Panc1 (cell line): ENCODE data around the gene ZNF879. TPM values are rescaled to one million over a fixed set of nuclear protein-coding genes. Genes with fewer than 3 reads are reported as not detected.

ENCODE experiments used
- ATAC-seq: fragments of 200-7000 bp; cut with Tn5 transposase; 2 replicates; pipeline ENCODE4 v1.9.1; 2020; ENCODE audit warnings: mild to moderate bottlenecking, moderate library complexity
- BruUV-seq: library from RNA; stranded (reverse); fragments of 400-500 nt; replicated peaks from 2 replicates; lab custom pipeline; 2021; lab: Mats Ljungman, UMichigan
- CTCF ChIA-PET: fragments of 300-600 bp; sonication (Branson Sonifier 250); formaldehyde crosslinking; loops from one replicate; lab custom pipeline; 2022; ENCODE audit warnings: antibody characterized with exemption; lab: Charles Lee
- POLR2A ChIA-PET: fragments of 300-600 bp; sonication (Branson Sonifier 250); formaldehyde crosslinking; loops from one replicate; lab custom pipeline; 2022; ENCODE audit warnings: antibody characterized with exemption; lab: Charles Lee
- DNase-seq: peaks from one replicate; pipeline ENCODE4 v3.0.0-alpha.2; 2010; ENCODE audit warnings: low read depth, low spot score
- H3K27ac ChIP-seq: 2 replicates; pipeline ENCODE4 v1.5.1; 2011; ENCODE audit warnings: mild to moderate bottlenecking, low read length, inconsistent platforms
- H3K27me3 ChIP-seq: fragments of 200-500 bp; sonication (Bioruptor generic); 2 replicates; pipeline ENCODE4 v1.6.0; 2014; ENCODE audit warnings: low read length, inconsistent platforms; ENCODE audit not compliant: control insufficient read depth, insufficient read depth
- H3K36me3 ChIP-seq: fragments of 200-500 bp; sonication (Bioruptor generic); 2 replicates; pipeline ENCODE4 v1.5.1; 2014; ENCODE audit warnings: inconsistent platforms, mild to moderate bottlenecking, low read length, moderate library complexity; ENCODE audit not compliant: control insufficient read depth, insufficient read depth
- H3K4me1 ChIP-seq: 2 replicates; pipeline ENCODE4 v1.5.1; 2011; ENCODE audit warnings: inconsistent platforms, mild to moderate bottlenecking, low read length, moderate library complexity; ENCODE audit not compliant: control insufficient read depth, insufficient read depth
- H3K4me3 ChIP-seq, 2 experiments: 2 replicates each; pipeline ENCODE4 v1.5.1; 2011 to 2012; ENCODE audit warnings: low read depth in 2 of 2, low read length in 2 of 2, mild to moderate bottlenecking in 2 of 2, inconsistent platforms in 1 of 2, moderate library complexity in 1 of 2
- H3K9me3 ChIP-seq: fragments of 200-500 bp; sonication (Bioruptor generic); 2 replicates; pipeline ENCODE4 v1.5.1; 2014; ENCODE audit warnings: low read depth, mild to moderate bottlenecking, inconsistent platforms, low read length, moderate library complexity; ENCODE audit not compliant: control insufficient read depth, insufficient read depth
- CTCF ChIP-seq: fragments of 450-650 bp; IDR thresholded peaks from 2 replicates; pipeline ENCODE4 v1.5.1; 2017; ENCODE audit warnings: mild to moderate bottlenecking
- POLR2AphosphoS5 ChIP-seq: IDR thresholded peaks from 2 replicates; pipeline ENCODE4 v1.6.1; 2012; ENCODE audit warnings: mild to moderate bottlenecking, low read depth, low read length, moderate library complexity
- REST ChIP-seq, 2 experiments: IDR thresholded peaks; 2 replicates each; pipeline ENCODE4 v1.6.1; 2011 to 2012; ENCODE audit warnings: low read depth in 2 of 2, control low read depth in 1 of 2, low read length in 1 of 2, mild to moderate bottlenecking in 1 of 2, moderate library complexity in 1 of 2; ENCODE audit not compliant: insufficient read depth in 1 of 2
- SIN3A ChIP-seq: IDR thresholded peaks from 2 replicates; pipeline ENCODE4 v1.6.1; 2012; ENCODE audit warnings: low read depth, mild to moderate bottlenecking, low read length, moderate library complexity, borderline replicate concordance; ENCODE audit not compliant: insufficient read depth
- TCF7L2 ChIP-seq: IDR thresholded peaks from 2 replicates; pipeline ENCODE4 v1.6.1; 2011; ENCODE audit warnings: mild to moderate bottlenecking, low read depth, low read length, inconsistent platforms
- in situ Hi-C: cut with HindIII; loops from 2 replicates; pipeline ENCODE4 v1.10.0; 2016; ENCODE audit warnings: low sequenced_read_pairs, low pct_unique_long_range_greater_than_20kb
- intact Hi-C: fragments of 100-400 bp; cut with micrococcal nuclease; formaldehyde crosslinking; loops from one replicate; pipeline ENCODE4 v1.10.0; 2022; ENCODE audit not compliant: unreplicated experiment
- total RNA-seq: library from RNA; stranded (reverse); gene quantifications from one replicate; pipeline ENCODE4 v1.2.1, GENCODE V29; 2021; ENCODE audit not compliant: unreplicated experiment

ZNF879 gene
- total RNA-seq, 1 experiment from 2014 or later: 5.9 TPM

GRCh38 chr5:178988436-178989220 is 35.0 kb upstream of the ZNF879 start:
- Histone ChIP-seq H3K27me3 (no peaks in the 10 kb centered on the region), H3K27ac (no peak overlapping the region), H3K4me1 (no peaks in the 10 kb centered on the region), H3K36me3 (no peaks in the 10 kb centered on the region), H3K9me3 (no peaks in the 10 kb centered on the region), H3K4me3 (no peak overlapping the region)
- in situ Hi-C loops (no loop called here), intact Hi-C loops (no loop called here)
- ChIA-PET CTCF (no interaction called here), POLR2A (no interaction called here)
- no TSS peak for BruUV-seq
- DNase-seq (no peak), ATAC-seq (no peak)
- TF ChIP-seq POLR2AphosphoS5 (no peak), REST (IDR thresholded peaks at IDR 0.05; ENCODE audit: insufficient read depth in 1 of 2, low read depth in 2 of 2, low read length in 1 of 2) (no peak), SIN3A (no peak), TCF7L2 (no peak)

DNA sequence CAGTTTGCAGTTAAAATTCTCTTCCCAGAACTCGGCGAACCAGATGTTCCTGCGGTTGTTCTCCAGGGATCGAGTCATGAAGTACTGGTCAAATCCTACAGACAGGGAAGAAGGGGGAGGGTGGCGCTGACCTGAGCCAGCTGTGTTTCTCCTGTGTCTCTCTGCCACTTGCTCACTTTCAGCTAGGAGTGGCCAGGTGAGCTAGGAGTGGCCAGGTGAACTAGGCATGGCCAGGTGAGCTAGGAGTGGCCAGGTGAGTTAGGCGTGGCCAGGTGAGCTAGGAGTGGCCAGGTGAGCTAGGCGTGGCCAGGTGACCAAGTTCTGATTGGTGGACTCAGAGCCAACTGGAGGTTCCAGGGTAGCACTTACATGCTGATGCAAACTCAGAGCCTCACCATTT is 34.3 kb upstream of the ZNF879 start:
- no peak overlapping the region for H3K27ac ChIP-seq
- no peak overlapping the region for H3K4me3 ChIP-seq
- ChIA-PET CTCF (no interaction called here), POLR2A (no interaction called here)
- in situ Hi-C loops: no loop called here
- DNase-seq (no peak), ATAC-seq (no peak)
- no TSS peak for BruUV-seq
- no peaks in the 10 kb centered on the region for H3K9me3 ChIP-seq
- TF ChIP-seq REST (IDR thresholded peaks at IDR 0.05; ENCODE audit: insufficient read depth in 1 of 2, low read depth in 2 of 2, low read length in 1 of 2) (no peak), CTCF (no peak), SIN3A (no peak), TCF7L2 (no peak), POLR2AphosphoS5 (no peak)
- H3K4me1 ChIP-seq: no peaks in the 10 kb centered on the region
- no peaks in the 10 kb centered on the region for H3K36me3 ChIP-seq
- no peaks in the 10 kb centered on the region for H3K27me3 ChIP-seq
- intact Hi-C loops: no loop called here
